ENCODE measurements around the gene PIK3AP1.
"Not testable (repeated sequence)": the region's sequence is repeated elsewhere in the genome, so short reads cannot be mapped to it uniquely, and the experiment has no call there.

The PIK3AP1 gene

DNA sequence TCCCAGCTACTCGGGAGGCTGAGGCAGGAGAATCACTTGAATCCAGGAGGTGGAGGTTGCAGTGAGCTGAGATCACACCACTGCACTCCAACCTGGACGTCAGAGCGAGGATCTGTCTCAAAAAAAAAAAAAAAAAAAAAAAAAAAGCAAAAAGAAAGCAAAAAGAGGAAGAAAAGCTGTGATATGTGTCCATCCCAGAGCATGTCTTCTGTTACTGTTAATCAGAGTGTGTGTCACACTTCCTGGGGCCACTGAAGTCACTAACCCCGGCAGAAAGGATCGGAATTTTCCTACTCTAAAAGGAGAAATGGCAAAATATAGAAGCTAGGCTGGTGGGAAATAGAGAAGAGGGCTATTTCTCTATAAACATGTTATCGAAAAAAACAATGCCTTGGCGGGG lies 11.9 kb downstream of the PIK3AP1 start:
- Histone ChIP-seq H3K9me3 (ENCODE audit: control insufficient read depth, insufficient read depth, low read length) (no peaks in the 10 kb centered on the region), H3K9ac (ENCODE audit: low read depth, low read length) (no peak overlapping the region), H3K27me3 (ENCODE audit: control insufficient read depth, insufficient read depth, low read length) (no peaks in the 10 kb centered on the region), H3K36me3 (ENCODE audit: control insufficient read depth, insufficient read depth, low read length) (no peaks in the 10 kb centered on the region), H3K27ac (ENCODE audit: low read depth, low read length) (no peak overlapping the region), H3K4me3 (ENCODE audit: low read depth, low read length) (no peak overlapping the region), H3K4me1 (ENCODE audit: control insufficient read depth, insufficient read depth, low read length) (no peaks in the 10 kb centered on the region)

DNA sequence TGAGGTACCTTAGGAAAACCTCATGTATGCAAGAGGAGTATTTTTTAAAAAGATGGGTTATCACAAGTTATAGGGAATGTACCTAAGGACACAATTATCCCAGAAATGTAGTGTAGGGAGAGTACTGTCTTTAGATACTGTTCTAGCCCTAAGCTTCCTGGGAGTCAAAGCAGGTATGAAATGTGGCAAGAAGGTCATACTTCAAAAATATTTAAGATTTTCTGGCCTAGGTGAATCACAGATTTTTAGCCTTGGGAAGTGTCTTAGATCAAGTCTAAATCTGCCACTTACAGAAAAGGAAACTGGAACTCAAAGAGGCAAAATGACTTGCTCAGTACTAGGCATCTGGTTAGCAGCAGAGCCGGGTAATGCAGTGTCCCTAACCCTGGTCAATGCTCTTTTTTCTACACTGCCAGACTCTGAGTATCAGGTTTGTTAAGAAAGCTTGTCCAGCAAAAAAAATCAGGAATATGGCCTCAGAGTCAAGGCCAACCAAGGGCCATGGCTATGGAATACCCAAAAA lies 13.9 kb downstream of the PIK3AP1 start:
- H3K4me3 ChIP-seq (ENCODE audit: low read depth, low read length) = no peak overlapping the region
- no peaks in the 10 kb centered on the region for H3K27me3 ChIP-seq (ENCODE audit: control insufficient read depth, insufficient read depth, low read length)
- no peak overlapping the region for H3K9ac ChIP-seq (ENCODE audit: low read depth, low read length)
- H3K36me3 ChIP-seq (ENCODE audit: control insufficient read depth, insufficient read depth, low read length) = no peaks in the 10 kb centered on the region
- no peaks in the 10 kb centered on the region for H3K9me3 ChIP-seq (ENCODE audit: control insufficient read depth, insufficient read depth, low read length)
- H3K27ac ChIP-seq (ENCODE audit: low read depth, low read length) = no peak overlapping the region
- H3K4me1 ChIP-seq (ENCODE audit: control insufficient read depth, insufficient read depth, low read length) = no peaks in the 10 kb centered on the region

DNA sequence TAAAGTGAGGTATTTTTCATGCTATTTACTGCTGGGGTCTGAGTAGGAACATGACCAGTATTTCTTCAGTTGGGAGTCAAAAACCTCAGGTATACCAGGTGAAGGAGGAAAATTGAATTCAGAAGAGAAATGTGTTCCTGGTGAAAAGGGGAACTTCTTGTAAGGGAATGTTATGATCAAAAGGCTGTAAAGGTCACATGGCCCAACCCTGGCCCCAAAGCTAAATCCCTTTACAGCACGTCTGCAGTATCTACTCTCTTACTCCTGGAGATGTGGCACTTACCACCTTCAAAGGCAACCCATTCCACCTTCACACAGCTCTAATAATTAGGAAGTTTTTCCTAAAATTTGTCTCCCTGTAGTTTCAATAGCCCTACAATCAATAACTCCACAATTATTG lies 15.2 kb downstream of the PIK3AP1 start:
- Histone ChIP-seq H3K36me3 (ENCODE audit: control insufficient read depth, insufficient read depth, low read length) (no peaks in the 10 kb centered on the region), H3K4me1 (ENCODE audit: control insufficient read depth, insufficient read depth, low read length) (no peaks in the 10 kb centered on the region), H3K4me3 (ENCODE audit: low read depth, low read length) (no peak overlapping the region), H3K9me3 (ENCODE audit: control insufficient read depth, insufficient read depth, low read length) (no peaks in the 10 kb centered on the region), H3K27me3 (ENCODE audit: control insufficient read depth, insufficient read depth, low read length) (no peaks in the 10 kb centered on the region), H3K27ac (ENCODE audit: low read depth, low read length) (no peak overlapping the region), H3K9ac (ENCODE audit: low read depth, low read length) (no peak overlapping the region)

DNA sequence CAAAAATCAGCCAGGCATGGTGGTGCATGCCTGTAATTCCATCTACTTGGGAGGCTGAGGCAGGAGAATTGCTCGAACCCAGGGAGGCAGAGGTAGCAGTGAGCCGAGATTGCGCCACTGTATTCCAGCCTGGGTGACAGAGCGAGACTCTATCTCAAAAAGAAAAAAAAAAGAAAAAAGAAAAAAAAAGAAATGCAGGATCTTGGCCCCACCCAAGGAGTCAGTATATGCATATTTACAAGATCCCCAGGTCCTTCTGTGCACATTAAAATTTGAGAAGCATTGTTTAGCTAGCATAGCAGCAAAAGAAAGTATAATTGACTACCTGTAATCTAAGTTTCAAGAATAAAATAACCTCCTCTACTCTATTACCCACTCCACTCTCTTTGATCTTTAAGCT lies 15.8 kb downstream of the PIK3AP1 start:
- Histone ChIP-seq H3K27me3 (ENCODE audit: control insufficient read depth, insufficient read depth, low read length) (no peaks in the 10 kb centered on the region), H3K4me3 (ENCODE audit: low read depth, low read length) (no peak overlapping the region), H3K27ac (ENCODE audit: low read depth, low read length) (no peak overlapping the region), H3K4me1 (ENCODE audit: control insufficient read depth, insufficient read depth, low read length) (no peaks in the 10 kb centered on the region), H3K9ac (ENCODE audit: low read depth, low read length) (no peak overlapping the region), H3K9me3 (ENCODE audit: control insufficient read depth, insufficient read depth, low read length) (no peaks in the 10 kb centered on the region), H3K36me3 (ENCODE audit: control insufficient read depth, insufficient read depth, low read length) (no peaks in the 10 kb centered on the region)

DNA sequence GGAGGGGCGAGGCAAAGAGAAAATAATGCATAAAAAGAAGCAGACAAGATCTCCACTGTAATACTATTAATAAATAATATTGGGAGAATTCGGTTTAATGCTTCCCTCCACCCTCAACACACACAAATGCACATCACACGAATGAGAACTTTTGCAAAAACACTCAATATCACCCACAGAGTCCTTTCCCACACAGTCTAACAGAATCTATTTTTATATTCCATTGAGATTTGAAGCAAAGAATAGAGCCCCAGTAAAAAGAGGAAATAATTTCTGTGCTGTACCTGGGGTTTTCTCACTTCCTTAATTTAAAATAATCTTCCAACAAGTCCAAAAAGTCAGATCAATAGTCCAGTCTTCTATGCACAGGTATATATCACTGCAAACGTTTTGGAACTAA lies 17.0 kb downstream of the PIK3AP1 start:
- no peaks in the 10 kb centered on the region for H3K36me3 ChIP-seq (ENCODE audit: control insufficient read depth, insufficient read depth, low read length)
- H3K4me1 ChIP-seq (ENCODE audit: control insufficient read depth, insufficient read depth, low read length) = no peaks in the 10 kb centered on the region

DNA sequence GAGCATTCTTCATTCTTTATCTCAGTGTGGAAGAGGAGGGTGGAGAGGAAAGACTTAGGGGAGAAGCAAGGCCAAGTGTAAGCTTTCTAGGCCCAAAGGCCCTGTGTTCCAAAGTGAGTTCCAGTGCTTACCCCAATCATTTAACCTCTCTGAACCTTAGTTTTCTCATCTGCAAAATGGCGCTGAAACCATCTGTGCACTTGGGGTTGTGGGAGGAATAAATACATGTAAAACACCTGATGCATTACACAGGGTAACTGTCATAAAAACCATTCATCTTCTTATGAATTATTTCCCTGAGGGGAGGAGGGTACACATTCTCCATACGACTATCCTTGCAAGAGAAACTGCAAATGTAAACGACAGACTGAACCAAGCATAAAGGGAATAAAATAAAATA lies 19.0 kb downstream of the PIK3AP1 start:
- H3K36me3 ChIP-seq (ENCODE audit: control insufficient read depth, insufficient read depth, low read length) = no peaks in the 10 kb centered on the region
- H3K9me3 ChIP-seq (ENCODE audit: control insufficient read depth, insufficient read depth, low read length) = no peaks in the 10 kb centered on the region
- H3K27ac ChIP-seq (ENCODE audit: low read depth, low read length) = no peak overlapping the region
- no peaks in the 10 kb centered on the region for H3K27me3 ChIP-seq (ENCODE audit: control insufficient read depth, insufficient read depth, low read length)
- H3K9ac ChIP-seq (ENCODE audit: low read depth, low read length) = no peak overlapping the region
- no peaks in the 10 kb centered on the region for H3K4me1 ChIP-seq (ENCODE audit: control insufficient read depth, insufficient read depth, low read length)
- H3K4me3 ChIP-seq (ENCODE audit: low read depth, low read length) = no peak overlapping the region

More for the DNA sequence above, 17.0 kb downstream of the PIK3AP1 start:
- H3K27ac ChIP-seq (ENCODE audit: low read depth, low read length) = no peak overlapping the region
- H3K9ac ChIP-seq (ENCODE audit: low read depth, low read length) = no peak overlapping the region
- no peaks in the 10 kb centered on the region for H3K27me3 ChIP-seq (ENCODE audit: control insufficient read depth, insufficient read depth, low read length)
- no peaks in the 10 kb centered on the region for H3K9me3 ChIP-seq (ENCODE audit: control insufficient read depth, insufficient read depth, low read length)
- no peak overlapping the region for H3K4me3 ChIP-seq (ENCODE audit: low read depth, low read length)

DNA sequence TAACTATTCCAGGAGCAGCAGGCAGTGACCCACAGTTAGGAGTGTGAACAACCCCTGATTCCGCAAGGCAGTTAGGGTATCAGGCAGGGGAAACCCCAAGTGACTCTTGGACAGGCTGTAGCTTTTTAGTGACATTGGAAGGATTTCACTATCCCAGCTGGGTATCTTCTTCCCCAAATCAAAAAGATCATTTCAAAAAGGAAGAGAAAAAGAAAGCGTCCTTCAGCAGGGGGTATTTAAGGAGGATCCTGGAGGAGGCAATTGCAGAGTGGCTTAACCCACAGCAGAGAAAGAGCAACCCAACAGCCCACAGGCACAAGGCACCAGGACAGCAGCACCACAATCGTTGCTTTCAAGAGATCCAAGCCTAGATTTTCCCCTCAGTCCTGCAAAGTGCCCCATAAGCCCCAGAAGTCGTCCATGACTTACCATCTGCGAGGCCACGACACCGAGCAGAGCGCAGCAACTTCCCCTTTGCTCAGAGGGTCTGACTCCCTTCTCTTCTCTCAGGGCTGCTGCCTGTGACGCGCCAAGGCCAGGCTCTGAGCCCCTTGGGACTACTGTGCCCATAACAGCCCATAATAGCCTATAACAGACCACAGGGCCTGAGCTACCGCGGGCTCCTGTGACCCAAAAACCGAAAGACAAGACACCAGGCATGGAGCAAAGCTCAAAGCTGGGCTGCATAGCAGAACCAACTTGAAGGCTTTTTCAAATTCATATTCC lies 19.8 kb downstream of the PIK3AP1 start:
- Histone ChIP-seq H3K4me3 (ENCODE audit: low read depth, low read length) (no peak overlapping the region), H3K27me3 (ENCODE audit: control insufficient read depth, insufficient read depth, low read length) (no peaks in the 10 kb centered on the region), H3K27ac (ENCODE audit: low read depth, low read length) (no peak overlapping the region), H3K4me1 (ENCODE audit: control insufficient read depth, insufficient read depth, low read length) (no peaks in the 10 kb centered on the region), H3K9ac (ENCODE audit: low read depth, low read length) (no peak overlapping the region), H3K9me3 (ENCODE audit: control insufficient read depth, insufficient read depth, low read length) (no peaks in the 10 kb centered on the region), H3K36me3 (ENCODE audit: control insufficient read depth, insufficient read depth, low read length) (no peaks in the 10 kb centered on the region)

DNA sequence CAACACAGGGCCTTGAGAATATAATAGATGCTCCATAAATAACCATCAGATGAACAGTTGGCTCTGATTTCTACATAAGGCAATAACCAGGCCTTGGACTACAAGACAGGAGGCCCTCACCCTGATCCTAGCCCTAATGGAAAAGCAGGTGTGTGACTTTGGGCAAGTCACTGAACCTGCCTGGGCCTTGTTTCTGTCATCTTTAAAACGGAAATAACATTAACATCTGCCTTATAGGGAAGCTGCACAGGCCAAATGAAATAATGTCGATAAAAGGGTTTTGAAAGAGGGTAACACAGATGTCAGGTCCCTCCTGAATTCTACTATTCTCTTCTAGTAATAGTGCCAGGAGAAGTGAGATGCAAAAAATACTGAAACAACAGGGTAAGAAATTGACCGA lies 20.7 kb downstream of the PIK3AP1 start:
- no peaks in the 10 kb centered on the region for H3K36me3 ChIP-seq (ENCODE audit: control insufficient read depth, insufficient read depth, low read length)
- no peaks in the 10 kb centered on the region for H3K9me3 ChIP-seq (ENCODE audit: control insufficient read depth, insufficient read depth, low read length)
- H3K27me3 ChIP-seq (ENCODE audit: control insufficient read depth, insufficient read depth, low read length) = no peaks in the 10 kb centered on the region
- H3K4me1 ChIP-seq (ENCODE audit: control insufficient read depth, insufficient read depth, low read length) = no peaks in the 10 kb centered on the region
- no peak overlapping the region for H3K4me3 ChIP-seq (ENCODE audit: low read depth, low read length)
- H3K27ac ChIP-seq (ENCODE audit: low read depth, low read length) = no peak overlapping the region
- H3K9ac ChIP-seq (ENCODE audit: low read depth, low read length) = no peak overlapping the region

DNA sequence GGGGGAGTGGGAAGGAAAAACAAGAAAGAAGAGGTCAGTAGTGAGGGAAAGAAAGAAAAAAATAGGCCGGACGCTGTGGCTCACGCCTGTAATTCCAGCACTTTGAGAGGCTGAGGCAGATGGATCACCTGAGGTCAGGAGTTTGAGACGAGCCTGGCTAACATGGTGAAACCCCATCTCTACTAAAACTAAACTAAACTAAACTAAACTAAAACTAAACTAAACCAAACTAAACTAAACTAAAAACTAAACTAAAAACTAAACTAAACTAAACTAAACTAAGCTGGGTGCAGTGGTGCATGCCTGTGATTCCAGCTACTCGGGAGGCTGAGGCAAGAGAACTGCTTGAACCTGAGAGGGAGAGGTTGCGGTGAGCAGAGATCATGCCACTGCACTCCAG lies 22.0 kb downstream of the PIK3AP1 start:
- H3K27ac ChIP-seq (ENCODE audit: low read depth, low read length); H3K27me3 ChIP-seq (ENCODE audit: control insufficient read depth, insufficient read depth, low read length); H3K4me1 ChIP-seq (ENCODE audit: control insufficient read depth, insufficient read depth, low read length); H3K9ac ChIP-seq (ENCODE audit: low read depth, low read length); H3K4me3 ChIP-seq (ENCODE audit: low read depth, low read length); H3K36me3 ChIP-seq (ENCODE audit: control insufficient read depth, insufficient read depth, low read length); H3K9me3 ChIP-seq (ENCODE audit: control insufficient read depth, insufficient read depth, low read length): not testable (repeated sequence)

DNA sequence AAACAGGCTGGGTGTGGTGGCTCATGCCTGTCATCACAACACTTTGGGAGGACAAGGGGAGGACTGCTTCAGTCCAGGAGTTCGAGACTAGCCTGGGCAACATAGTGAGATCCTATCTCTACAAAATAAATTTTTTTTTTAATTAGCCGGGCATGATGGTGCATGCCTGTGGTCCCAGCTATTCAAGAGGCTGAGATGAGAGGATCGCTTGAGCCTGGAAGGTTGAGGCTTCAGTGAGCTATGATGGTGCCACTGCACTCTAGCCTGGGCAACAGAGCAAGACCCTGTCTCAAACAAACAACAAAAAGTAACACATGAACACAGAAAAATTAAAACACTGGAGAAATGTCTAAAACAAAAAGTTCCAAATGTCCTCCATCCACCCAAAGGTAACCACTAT lies 22.9 kb downstream of the PIK3AP1 start:
- Histone ChIP-seq H3K4me1 (ENCODE audit: control insufficient read depth, insufficient read depth, low read length) (no peaks in the 10 kb centered on the region), H3K9ac (ENCODE audit: low read depth, low read length) (no peak overlapping the region), H3K9me3 (ENCODE audit: control insufficient read depth, insufficient read depth, low read length) (no peaks in the 10 kb centered on the region), H3K27ac (ENCODE audit: low read depth, low read length) (no peak overlapping the region), H3K27me3 (ENCODE audit: control insufficient read depth, insufficient read depth, low read length) (no peaks in the 10 kb centered on the region), H3K4me3 (ENCODE audit: low read depth, low read length) (no peak overlapping the region), H3K36me3 (ENCODE audit: control insufficient read depth, insufficient read depth, low read length) (no peaks in the 10 kb centered on the region)

DNA sequence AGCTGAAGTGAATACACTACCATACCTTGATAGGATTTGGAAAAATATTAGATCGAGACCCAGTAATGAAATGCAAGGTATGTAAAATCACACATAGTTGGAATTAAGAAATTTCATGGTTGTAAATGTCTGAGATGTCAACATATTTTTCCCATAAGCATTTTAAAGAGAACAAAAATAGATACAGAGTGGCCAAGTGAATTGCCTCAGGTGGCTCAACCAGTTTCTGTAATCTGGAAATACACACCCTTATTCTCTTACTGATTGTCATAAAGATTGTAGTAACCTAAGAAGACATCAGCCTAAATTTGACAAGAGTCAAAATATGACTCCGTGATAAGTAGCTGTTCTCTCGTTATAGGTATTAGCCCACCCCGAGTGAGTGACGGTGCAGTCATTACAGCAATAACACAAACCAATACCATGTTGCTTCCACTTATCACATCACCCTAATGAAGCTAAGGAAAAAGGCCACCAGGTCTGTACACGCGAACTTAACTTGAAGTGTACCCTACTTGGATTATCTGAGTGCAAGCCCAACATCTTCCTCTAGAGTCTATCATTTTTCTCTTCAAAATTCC lies 23.4 kb downstream of the PIK3AP1 start:
- Histone ChIP-seq H3K27ac (ENCODE audit: low read depth, low read length) (no peak overlapping the region), H3K4me1 (ENCODE audit: control insufficient read depth, insufficient read depth, low read length) (no peaks in the 10 kb centered on the region), H3K27me3 (ENCODE audit: control insufficient read depth, insufficient read depth, low read length) (no peaks in the 10 kb centered on the region), H3K9me3 (ENCODE audit: control insufficient read depth, insufficient read depth, low read length) (no peaks in the 10 kb centered on the region), H3K4me3 (ENCODE audit: low read depth, low read length) (no peak overlapping the region), H3K9ac (ENCODE audit: low read depth, low read length) (no peak overlapping the region), H3K36me3 (ENCODE audit: control insufficient read depth, insufficient read depth, low read length) (no peaks in the 10 kb centered on the region)

Measured in HUES48 (cell line).